HG03064 (cell line): Measurements from ENCODE around the gene CDK14.

Experiments
- ATAC-seq: cut with Tn5 transposase; IDR thresholded peaks from one replicate; pipeline ENCODE4 v1.9.1; 2021; ENCODE audit warnings: low read depth; ENCODE audit not compliant: unreplicated experiment

The CDK14 gene

DNA sequence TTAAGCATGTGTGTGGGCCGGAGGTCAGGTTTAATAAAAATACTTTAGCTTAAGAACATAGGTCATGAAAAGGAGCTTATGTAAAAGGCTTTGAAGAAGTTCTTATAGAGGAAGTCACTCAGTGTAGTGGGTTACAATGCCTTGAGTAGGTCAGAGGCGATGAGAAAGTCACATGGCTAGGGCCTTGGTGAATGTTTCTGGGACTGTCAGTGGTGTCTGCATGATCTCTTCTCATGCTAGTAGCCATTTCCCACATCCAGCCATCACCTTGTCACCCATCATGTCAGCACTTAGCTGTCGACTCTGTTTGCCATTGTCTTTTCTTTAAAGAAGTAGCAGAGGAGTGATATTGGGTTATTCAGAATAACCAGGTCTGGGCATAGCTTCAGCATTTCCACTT lies 236.6 kb downstream of the CDK14 start:
- no peak for ATAC-seq

DNA sequence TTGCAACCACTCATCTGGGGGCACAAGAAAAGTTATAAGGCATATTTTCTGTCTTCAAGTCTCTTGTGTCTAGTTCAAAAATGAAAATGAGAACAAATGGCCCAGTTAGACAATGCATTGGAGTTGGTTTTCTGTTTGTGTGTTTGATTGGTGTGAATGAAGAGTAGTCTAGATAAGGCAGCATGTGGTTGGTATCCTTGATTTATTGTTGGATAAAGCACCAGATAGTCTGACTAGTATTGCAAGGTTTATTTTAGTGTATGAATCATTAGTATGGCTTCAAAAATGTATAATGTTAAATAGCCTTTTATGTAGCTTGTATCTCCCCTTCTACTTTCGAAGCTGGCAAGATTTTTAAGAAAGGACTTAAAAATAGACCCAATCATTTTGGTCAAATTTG lies 237.3 kb downstream of the CDK14 start:
- ATAC-seq, result no peak

DNA sequence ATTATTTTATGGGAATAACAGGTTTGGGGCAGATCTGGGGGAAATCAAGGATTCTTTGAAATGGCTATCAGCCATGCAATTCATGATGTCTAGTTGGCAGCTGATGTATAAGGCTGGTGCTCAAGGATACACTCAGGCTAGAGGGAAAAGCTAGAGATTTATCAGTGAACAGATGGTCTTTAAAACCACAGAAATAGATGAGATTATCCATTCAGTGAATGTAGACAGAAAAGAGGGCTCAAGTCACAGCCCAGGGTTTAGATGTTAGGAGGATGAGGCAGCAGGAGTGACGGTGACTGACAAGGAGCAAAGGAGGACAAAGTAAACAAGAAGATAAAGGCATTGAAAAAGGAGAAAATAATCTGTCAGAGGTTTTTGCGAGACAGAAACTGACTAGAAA lies 238.7 kb downstream of the CDK14 start:
- no peak for ATAC-seq

DNA sequence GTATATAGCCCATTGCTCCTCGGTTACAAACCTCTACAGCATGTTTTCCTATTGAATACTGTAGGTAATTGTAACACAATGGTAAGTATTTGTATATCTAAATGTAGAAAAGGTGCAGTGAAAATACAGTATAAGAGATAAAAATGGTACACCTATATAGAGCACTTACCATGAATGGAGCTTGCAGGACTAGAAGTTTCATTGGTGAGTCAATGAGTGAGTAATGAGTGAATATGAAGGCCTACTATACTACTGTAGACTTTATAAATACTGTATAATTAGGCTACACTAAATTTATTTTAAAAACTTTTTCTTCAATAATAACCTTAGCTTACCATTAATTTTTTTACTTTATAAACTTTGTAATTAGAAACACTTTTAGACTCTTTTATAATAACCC lies 239.7 kb downstream of the CDK14 start:
- no peak for ATAC-seq

DNA sequence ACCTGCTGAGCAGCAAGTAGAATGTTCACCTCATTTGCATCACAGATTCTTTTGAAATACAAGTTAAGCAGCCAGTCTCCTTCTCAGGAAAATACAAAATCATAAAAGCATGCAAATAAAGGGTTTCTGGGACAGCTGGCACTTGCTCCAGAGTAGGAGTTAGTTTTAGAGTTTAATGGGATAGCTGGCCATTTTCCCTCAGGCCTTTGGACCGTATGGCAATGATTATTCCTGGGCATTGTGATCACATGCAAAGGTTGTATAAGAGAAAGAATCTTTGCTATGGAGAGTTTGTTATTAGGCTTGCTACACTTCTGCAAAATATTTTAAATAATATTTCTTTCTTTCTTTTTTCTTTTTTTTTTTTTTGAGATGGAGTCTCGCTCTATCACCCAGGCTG lies 240.8 kb downstream of the CDK14 start:
- no peak for ATAC-seq

DNA sequence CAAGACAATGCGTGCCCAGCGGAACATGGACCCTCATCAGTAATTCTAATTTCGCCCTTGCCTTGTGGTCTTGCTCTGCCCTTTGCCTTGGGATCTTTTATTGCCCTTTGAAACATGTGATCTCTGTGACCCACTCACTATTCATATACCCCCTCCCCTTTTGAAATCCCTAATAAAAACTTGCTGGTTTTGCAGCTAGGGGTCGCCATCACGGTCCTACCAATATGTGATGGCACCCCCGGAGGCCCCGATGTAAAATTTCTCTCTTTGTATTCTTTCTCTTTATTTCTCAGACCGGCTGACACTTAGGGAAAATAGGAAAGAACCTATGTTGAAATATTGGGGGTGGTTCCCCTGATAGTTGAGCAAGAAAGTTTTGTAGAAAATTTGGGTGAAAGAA lies 242.7 kb downstream of the CDK14 start:
- no peak for ATAC-seq

DNA sequence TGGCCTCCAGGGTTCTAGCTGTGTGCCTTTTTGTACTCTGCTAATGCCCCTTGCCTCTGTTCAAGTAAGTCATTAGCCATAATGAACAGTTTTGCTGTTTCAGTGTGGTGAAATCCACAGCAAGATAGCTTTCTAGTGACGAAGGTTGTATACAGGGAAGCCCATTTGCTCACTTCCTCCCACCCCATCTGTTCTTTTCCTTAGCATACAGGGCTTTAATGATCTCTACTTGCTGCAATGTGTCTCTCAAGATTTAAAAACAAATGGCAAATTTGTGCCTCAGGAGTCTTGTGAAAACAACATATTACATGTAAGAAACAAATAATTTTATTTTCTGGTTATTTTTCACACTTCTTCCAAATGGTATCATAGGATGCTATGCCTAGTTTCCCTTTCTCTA lies 243.2 kb downstream of the CDK14 start:
- no peak for ATAC-seq

DNA sequence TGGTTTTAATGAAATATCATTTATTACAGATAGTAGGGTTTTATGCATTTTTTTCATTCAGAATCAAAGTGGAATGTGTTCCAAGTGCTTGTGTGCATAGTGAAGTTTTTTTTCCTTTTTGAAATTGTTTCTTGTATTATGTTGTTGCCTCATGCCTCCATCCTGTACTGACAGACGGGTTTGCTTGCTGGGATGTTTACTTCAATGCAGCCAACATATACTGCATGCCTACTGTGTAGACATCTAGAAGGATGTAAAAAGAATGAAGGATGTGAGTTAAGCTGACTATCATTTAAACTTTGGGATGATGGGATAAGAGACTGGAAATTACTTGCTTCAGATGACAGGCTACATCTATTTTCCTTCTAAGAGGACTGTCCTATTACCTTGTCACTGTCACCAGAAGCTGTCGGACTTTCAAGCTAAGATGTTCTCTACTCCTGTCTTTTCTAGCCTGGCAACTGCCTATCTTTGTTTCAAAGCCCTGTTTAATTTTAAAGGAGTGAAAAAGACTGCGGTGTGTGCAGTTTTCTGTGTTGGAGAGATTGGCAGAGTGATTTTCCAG lies 243.7 kb downstream of the CDK14 start:
- no peak for ATAC-seq

DNA sequence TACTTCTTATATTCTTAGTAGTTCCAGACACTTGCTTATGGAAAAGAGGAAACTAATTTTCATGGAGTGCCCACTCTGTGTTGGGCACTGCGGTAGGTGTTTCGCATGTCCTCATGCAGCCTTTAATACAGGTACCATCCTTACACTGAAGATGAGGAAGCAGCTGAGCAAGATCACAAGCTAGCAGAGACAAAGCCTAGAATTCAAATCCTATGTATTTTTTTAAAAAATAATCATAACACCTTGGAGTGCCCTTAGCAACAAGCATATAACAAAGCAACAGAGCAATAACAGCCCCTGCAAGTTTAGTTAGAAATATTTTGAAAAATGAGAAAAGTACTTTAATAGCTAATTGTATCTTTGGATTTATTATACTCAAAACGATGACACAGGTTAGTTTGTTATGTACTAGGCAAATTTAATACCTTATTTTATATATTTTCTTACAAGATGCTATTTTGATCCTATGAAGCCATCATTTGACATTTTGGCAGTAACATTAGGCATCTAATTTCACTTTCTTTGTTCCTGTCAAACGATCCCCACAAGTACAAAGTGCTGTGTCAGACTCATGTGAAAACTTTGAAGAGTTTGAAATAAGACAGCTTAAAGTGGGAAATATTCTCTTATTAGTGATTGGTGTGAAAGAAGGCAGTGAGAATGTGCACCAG lies 245.8 kb downstream of the CDK14 start:
- no peak for ATAC-seq

DNA sequence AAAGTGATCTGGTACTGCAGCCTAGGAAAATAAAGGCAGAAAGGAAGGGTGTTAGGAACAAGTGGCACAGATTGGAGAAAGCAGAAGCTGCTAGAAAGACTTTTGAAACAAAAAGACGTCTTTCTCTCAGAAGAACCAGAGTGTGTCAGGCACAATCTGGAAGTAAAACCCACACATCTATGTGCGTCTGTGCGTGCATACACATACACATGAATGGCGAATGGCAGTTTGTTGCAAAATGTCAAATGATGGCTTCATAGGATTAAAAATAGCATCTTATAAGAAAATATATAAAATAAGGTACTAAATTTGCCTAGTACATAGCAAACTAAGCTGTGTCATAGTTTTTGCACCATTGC lies 246.3 kb downstream of the CDK14 start:
- no peak for ATAC-seq

DNA sequence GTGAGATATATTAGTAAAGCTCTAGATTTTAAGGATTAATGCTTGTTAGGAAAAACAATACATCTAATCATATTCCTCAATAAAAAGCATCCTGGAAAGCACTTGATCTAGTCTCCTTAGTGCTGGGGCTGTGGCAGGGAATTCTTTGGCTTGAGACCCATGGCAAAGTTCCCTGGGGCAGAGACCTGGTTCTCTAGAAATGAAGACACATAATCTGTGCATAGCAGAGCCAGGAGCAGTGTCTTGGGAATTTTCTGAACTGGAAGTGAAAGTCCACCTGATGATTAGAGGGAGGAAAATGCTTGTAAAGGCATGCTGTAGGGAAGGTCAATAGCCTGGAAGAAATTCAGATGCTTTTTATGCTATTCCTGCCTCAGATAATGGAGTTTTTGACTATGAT lies 247.4 kb downstream of the CDK14 start:
- ATAC-seq, result no peak

DNA sequence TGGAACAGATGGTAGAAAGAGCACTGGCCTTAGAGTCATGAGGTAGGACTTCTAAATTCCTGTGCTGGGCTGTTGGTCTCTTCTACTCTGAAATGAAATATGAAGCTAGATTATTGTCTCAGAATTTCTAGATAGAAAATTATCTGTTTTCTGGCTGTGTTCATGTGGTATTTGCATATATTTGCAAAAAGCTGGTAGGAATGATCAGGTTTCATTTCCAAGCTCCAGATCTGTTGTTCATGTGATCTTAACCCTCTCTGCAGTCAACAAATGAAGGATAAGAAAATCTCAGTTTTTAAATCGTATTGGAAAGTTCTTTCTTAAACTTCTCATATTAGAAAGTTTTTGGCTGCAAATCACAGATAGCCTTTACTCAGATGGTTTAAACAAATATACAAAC lies 248.3 kb downstream of the CDK14 start:
- ATAC-seq, result no peak

DNA sequence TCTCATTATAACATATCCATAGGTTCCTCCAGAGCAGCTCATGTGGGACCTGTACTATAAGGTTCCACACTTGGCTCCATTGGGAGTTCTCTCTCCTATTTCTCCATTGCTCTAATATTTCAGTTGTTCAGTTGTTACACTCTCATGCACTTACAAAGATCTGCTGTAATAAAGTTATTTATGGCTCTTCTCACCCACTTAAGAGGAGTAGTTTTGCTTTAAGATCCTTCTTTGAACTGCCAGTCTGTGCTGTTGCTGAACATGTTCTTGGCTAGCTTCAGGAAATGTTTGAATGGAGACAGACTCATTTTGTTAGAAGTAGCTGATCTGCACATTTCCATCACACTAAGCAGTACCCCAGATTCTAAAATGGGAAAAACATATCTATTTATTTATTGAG lies 250.1 kb downstream of the CDK14 start:
- ATAC-seq, result no peak

DNA sequence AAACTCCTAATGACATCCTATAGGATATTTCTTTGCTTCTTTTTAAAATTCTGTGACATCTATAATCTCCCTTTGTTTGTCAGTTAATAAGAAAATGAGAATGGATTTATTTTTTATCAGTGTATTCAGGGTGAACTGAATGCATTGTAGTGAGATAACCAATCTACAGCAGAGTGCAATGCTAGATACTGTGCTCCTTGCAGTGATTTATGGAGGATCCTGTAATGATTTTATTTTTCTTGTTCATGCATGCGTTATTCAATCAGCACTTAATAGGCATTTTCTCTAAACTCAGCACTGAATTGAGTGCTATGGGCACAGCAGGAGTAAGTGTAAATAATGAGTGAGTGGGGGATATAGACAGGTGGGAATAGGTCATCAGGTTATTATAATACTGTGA lies 253.9 kb downstream of the CDK14 start:
- ATAC-seq, result no peak

DNA sequence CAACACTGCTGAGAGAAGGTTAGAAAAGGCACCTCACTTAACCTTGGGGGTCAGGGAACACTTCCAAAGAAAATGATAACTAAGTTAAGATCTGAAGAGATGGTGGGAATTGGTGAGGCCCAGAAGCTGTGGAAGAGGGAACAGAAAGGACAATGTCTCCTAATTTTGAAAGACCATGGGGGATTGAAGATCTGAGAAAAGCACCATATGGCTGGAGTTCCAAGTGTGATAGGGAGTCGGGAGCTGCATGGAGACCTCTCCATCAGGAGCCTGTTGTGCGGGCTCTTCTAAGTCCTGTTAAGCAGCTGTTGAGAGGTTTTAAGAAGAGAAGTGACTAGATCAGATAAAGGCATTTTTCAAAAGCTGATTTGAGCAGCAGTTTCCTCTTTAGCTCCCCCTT lies 254.3 kb downstream of the CDK14 start:
- no peak for ATAC-seq

DNA sequence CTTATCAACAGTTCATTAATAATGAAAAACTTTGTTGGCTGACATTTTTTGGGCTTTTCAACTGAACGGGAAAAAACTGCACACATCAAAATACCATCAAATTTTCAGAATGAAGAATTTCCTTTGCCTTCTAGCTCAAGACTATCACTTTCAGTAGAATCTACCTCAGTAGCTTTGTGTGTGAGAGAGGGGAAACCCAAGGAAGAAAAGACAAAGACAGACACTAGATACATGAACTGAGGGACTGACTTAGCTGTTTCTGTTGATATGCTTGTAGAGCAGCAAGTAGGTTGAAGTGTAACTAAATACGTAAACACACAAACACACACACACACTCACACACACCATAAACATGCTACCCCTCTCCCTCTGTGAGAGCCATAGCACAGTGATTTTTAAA lies 257.1 kb downstream of the CDK14 start:
- no peak for ATAC-seq

DNA sequence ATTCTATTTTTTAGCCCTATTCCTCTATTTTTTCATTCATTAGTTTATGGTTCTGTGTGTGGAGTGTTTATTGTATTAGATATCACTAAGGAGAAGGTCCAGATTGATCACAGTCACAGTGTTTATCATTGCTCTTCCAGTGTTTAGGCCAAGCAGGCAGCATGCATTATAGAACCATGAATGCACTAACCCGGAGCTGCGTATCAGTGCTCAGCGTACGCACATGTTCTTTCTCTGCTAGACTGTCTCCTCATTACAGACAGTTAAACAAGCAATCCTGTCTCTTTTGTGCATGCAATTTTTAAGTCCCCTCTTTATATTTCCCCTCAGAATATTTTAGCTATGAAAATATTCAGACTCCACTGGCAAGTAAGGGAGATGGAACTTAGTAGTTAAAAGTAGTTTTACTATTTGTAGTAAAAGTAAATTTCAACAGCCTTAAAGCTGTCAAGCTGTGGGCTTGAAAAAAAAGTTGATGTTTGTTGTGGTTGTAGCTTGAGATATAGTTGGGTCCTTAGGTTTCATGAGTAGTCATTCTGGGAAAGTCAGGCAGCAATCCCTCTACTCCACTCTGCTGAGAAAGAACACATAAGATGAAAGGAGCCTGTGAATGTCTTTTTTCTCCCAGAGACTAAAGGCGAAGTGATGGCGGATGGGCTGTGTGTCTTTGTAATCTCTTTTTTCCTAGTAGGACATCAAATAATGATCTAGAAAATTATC lies 260.4 kb downstream of the CDK14 start:
- no peak for ATAC-seq

DNA sequence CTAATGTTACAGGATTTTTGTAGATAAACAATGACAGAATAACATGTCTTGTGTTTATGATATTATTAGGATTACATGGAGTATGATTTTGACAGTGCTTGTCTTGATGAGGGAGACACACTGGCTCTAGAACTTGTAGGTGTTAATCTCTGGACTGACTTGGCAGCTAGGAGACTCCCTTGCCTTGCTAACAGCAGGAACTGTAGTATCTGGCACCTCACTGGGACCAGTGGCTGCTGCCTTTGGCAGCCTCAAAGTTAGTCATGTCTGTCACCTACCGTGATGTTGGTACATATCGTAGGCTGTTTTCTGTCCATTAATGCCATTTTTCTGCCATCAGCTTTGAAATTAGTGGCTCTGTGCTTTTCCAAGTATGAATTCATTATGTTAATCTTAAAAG lies 261.5 kb downstream of the CDK14 start:
- no peak for ATAC-seq

DNA sequence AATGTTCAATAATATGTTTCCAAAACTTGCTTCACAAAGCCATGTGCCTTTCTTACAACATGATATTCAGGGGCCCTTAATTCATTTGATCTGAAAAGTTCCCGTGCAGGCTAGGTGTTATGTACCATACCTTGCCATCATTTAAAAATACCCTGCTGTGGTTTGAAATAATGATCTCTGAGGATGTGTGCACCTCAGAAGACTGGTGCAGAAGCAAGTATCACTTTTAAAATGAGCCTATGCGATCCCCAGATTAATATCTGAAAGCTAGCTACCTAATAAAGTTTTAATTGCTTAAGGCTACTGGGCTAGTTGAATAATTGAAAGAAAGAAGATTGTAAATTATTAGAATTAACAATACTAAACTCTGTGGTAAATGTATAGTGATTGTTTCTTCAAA lies 262.4 kb downstream of the CDK14 start:
- ATAC-seq, result no peak

DNA sequence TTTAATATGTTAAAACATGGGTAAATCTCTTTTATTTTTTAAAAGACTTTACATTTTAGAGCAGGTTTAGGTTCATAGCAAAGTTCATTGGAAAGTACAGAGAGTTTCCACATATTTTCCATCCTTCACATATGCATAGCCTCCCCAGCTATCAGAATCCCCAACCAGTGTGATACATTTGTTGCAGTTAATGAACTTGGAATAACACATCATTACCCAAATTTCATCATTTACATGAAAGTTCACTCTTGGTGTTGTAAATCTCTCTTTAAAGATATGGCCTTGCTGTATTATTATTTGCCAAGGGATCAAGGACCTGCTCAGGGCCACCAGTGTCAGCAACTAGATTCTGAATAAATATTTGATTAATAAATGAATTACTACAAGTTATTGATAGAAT lies 263.4 kb downstream of the CDK14 start:
- no peak for ATAC-seq

DNA sequence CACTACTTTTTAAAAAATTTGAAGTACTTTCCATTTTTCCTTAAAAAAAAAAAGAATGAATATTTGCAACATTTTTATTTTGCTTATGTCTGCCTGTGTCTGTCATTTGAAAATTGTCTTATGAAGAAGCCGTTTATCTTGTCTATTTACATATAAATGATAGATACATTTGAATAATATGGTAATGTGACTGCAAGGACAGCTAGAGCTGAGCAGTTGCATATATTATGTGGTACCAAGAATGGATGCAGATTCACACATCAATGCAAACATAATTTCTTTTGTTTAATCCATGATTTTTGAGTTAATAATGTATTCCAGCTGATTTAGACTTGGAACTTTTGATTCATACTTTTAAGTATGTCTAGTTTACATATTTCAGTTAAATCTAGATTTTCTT lies 268.0 kb downstream of the CDK14 start:
- no peak for ATAC-seq

DNA sequence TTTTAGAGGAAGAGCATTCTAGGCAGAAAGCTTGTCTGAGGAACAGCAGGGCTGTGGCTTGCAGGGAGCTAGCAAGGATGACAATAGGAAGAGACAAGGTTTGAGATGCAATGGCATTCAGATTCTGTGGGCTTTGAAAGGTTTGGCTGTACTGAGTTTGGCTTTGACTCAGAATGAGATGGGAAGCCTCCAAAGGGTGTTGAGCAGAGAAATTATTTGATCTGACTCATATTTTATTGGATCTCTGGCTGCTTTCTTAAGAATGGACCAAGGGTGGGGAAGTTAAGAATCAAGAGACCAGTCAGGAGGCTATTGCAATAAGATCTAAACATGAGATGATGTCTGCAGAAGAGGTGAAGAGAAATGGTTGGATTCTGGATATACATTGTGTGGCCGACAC lies 273.2 kb downstream of the CDK14 start:
- ATAC-seq, result no peak
